Neutrophil (primary cell): ENCODE data around the gene HIGD1C.
A peak's percentile ranks its signal among the peaks of the same experiment; 100 is the strongest.
"Not testable (repeated sequence)": the region's sequence is repeated elsewhere in the genome, so short reads cannot be mapped to it uniquely, and the experiment has no call there.

Experiments used
- H3K27ac ChIP-seq: fragments of 200-600 bp; sonication (generic); 2 replicates; pipeline ENCODE4 v1.5.1; 2016; ENCODE audit warnings: mild to moderate bottlenecking, moderate library complexity
- H3K27me3 ChIP-seq: fragments of 200-600 bp; sonication (generic); 2 replicates; pipeline ENCODE4 v1.6.0; 2016; ENCODE audit warnings: mild to moderate bottlenecking
- H3K36me3 ChIP-seq: fragments of 200-600 bp; sonication (generic); 2 replicates; pipeline ENCODE4 v1.5.1; 2017
- H3K4me1 ChIP-seq, 2 experiments: fragments of 200-600 bp in 1 of 2; sonication (generic) in 1 of 2; 1 replicate in 1 of 2; 2 replicates in 1 of 2; pipeline versions ENCODE4 v1.5.1 to v1.6.1; 2013 to 2016; ENCODE audit warnings: low read depth in 1 of 2, low read length in 1 of 2, mild to moderate bottlenecking in 1 of 2, moderate library complexity in 1 of 2; ENCODE audit not compliant: control insufficient read depth in 1 of 2, insufficient read depth in 1 of 2
- H3K4me3 ChIP-seq, 2 experiments: fragments of 200-600 bp in 1 of 2; sonication (generic) in 1 of 2; 1 replicate in 1 of 2; 2 replicates in 1 of 2; pipeline ENCODE4 v1.5.1; 2013 to 2016; ENCODE audit warnings: low read depth in 1 of 2, low read length in 1 of 2, mild to moderate bottlenecking in 1 of 2, moderate library complexity in 1 of 2
- H3K9me3 ChIP-seq: fragments of 200-600 bp; sonication (generic); 2 replicates; pipeline ENCODE4 v1.5.1; 2016
- TF ChIP-seq, protein P1 (sequence below): fragments of 200-600 bp; sonication (generic); IDR thresholded peaks from 2 replicates; pipeline ENCODE4 v1.5.1; 2016; ENCODE audit warnings: antibody characterized with exemption

The HIGD1C gene

DNA sequence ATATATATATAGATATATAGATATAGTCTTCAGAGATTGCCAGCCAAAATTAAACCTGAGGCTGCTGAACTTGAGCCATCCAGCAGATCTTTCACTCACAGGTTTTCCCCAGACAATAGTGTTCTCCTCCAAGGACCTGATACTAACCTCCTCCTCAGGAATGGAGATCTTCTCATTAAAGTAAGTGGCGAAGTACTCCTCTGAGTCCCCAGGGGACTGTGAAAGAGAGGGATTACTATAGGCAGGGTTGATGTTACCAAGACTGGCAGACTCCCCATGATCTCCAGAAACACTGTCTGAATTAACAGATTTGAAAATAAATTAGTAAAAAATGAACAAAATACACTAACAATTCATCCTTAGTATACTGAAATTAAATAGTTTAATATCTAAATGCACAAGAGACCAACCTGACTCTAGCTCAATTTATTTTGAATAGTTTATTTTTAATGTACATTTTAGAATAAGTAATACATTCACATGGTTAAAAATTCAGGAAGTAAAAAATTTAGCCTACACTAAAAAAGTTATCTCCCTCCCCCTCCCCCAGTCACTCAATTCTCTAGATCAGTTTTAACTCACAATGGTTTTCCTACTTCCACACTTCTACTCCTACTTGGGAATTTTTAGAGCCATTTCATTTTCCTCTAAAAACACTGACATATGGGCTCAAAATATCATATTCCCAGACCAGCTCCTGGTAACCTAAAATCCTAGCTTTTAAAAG lies 56.1 kb downstream of the HIGD1C start:
- no peaks in the 10 kb centered on the region for H3K9me3 ChIP-seq
- no peak overlapping the region for H3K4me3 ChIP-seq
- peaks cover 6 to 8% of the 10 kb centered on the region in 2 experiments for H3K4me1 ChIP-seq
- TF ChIP-seq, protein P1, sequence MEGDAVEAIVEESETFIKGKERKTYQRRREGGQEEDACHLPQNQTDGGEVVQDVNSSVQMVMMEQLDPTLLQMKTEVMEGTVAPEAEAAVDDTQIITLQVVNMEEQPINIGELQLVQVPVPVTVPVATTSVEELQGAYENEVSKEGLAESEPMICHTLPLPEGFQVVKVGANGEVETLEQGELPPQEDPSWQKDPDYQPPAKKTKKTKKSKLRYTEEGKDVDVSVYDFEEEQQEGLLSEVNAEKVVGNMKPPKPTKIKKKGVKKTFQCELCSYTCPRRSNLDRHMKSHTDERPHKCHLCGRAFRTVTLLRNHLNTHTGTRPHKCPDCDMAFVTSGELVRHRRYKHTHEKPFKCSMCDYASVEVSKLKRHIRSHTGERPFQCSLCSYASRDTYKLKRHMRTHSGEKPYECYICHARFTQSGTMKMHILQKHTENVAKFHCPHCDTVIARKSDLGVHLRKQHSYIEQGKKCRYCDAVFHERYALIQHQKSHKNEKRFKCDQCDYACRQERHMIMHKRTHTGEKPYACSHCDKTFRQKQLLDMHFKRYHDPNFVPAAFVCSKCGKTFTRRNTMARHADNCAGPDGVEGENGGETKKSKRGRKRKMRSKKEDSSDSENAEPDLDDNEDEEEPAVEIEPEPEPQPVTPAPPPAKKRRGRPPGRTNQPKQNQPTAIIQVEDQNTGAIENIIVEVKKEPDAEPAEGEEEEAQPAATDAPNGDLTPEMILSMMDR, result no peak
- H3K36me3 ChIP-seq, result peaks cover 20% of the 10 kb centered on the region
- peak overlapping the region; percentile 26 for H3K27ac ChIP-seq
- H3K27me3 ChIP-seq, result no peaks in the 10 kb centered on the region

DNA sequence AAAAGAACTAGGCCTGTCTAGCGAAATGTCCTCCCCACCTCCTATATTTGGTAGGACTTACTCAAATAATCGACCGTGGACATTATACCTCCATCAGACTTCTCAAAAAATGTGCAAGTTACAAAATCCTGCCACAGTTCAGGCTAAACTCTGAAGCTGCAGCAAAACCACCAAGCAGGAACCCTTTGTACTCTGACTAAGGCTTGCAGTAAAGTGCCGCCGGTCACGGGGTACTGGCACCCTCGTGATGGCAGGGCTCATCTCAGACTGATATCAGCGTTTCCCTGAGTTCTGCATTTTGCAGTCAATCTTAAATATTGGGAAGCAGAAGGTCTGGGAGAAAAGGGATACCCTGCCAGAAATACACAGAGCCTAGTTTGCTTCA lies 56.7 kb downstream of the HIGD1C start:
- peaks cover 20% of the 10 kb centered on the region for H3K36me3 ChIP-seq
- no peaks in the 10 kb centered on the region for H3K27me3 ChIP-seq
- no peaks in the 10 kb centered on the region for H3K9me3 ChIP-seq
- H3K4me3 ChIP-seq, result no peak overlapping the region
- TF ChIP-seq, protein P1, result no peak
- H3K4me1 ChIP-seq, result peaks cover 6 to 8% of the 10 kb centered on the region in 2 experiments
- H3K27ac ChIP-seq, result peak overlapping the region; percentile 26

DNA sequence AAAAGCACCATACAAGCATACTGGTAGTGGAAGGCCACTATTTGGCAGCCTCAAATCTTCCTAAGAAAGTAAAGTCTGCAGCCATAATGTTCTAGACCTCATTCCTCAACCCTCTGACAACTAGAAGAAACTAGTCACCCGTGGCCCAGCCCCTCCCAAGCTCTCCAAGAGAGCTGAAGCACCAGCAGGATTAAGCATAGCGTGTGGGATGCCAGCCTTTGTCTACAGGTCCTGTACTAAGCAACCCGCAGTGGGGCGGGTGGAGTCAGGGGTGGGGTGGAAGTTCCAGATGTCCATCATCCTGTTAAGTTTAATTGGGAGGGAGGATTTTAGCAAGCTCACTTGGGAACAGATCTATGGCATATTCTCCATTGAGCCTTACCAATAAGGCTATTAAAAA lies 59.6 kb downstream of the HIGD1C start:
- H3K4me1 ChIP-seq, result peaks cover 6 to 8% of the 10 kb centered on the region in 2 experiments
- TF ChIP-seq, protein P1, result no peak

DNA sequence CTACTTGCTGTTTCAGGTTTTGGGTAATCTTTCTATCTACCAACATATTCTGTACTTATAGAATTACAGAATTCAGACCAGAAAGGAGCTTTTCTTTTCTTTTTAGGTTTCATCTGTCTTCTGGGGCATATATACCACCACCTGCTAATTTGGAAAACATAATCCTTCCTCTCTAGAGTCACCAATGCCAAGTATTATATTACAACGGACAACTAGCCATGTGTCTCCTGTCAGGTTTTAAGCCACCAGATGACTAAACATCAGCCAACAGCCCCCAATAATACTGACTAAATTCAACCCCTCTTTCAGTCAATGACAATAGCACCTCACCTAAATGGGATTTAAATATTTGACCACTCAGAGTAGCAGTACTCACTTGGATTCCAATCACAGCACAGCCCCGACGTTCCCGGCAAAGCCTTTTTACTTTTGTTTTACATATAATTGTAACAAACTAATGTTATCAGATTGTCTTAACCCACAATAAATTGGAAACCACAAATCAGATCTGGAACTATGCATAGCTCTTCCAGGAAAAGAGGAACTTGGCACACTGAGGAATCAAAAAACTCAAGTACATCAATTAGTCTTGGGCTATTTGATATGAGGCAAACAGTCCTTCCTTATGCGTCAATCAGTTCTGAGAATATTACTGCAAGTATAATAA lies 60.4 kb downstream of the HIGD1C start:
- H3K4me1 ChIP-seq, result peaks cover 6 to 8% of the 10 kb centered on the region in 2 experiments
- H3K36me3 ChIP-seq, result peaks cover under 1% of the 10 kb centered on the region
- H3K27ac ChIP-seq, result no peak overlapping the region
- H3K27me3 ChIP-seq, result no peaks in the 10 kb centered on the region
- TF ChIP-seq, protein P1, result no peak
- H3K9me3 ChIP-seq, result no peaks in the 10 kb centered on the region
- no peak overlapping the region for H3K4me3 ChIP-seq

More for the DNA sequence above, 59.6 kb downstream of the HIGD1C start:
- Histone ChIP-seq H3K4me3 (no peak overlapping the region), H3K36me3 (peaks cover 8% of the 10 kb centered on the region), H3K9me3 (no peaks in the 10 kb centered on the region), H3K27ac (no peak overlapping the region), H3K27me3 (no peaks in the 10 kb centered on the region)

DNA sequence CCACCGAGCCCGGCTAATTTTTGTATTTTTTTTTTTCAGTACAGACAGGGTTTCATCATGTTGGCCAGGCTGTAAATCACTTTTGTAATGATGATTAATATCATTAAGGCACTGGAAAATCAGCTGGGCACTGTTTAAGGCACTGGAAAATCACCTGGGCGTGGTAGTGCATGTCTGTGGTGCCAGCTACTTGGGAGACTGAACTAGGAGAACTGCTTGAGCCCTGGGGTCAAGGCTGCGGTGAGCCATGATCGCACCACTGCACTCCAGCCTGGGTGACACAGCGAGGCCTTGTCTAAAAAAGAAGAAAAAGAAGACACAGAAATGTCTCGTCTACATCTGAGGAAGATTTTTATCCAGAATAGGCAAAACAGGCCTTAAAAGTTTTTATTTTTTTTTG lies 61.1 kb downstream of the HIGD1C start:
- Histone ChIP-seq H3K9me3 (no peaks in the 10 kb centered on the region), H3K36me3 (no peaks in the 10 kb centered on the region), H3K4me3 (no peak overlapping the region), H3K27ac (no peak overlapping the region), H3K27me3 (no peaks in the 10 kb centered on the region), H3K4me1 (peaks cover 6 to 8% of the 10 kb centered on the region in 2 experiments)
- TF ChIP-seq, protein P1, result no peak

DNA sequence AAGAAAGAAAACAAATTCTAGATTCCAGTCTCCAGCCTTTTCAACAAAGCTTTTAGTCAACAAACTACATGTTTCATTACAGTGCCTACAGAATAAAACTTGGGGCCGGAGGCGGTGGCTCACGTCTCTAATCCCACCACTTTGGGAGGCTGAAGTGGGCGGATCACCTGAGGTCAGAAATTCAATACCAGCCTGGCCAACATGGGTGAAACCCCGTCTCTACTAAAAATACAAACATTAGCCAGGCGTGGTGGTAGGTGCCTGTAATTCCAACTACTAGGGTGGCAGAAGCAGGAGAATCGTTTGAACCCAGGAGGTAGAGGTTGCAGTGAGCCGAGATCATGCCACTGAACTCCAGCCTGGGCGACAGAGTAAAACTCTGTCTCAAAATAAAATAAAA lies 62.1 kb downstream of the HIGD1C start:
- H3K4me1 ChIP-seq, H3K9me3 ChIP-seq, H3K27ac ChIP-seq, H3K36me3 ChIP-seq, H3K27me3 ChIP-seq, H3K4me3 ChIP-seq: not testable (repeated sequence)
